A549 (cell line): Measurements from ENCODE around the gene CFAP100.

Source experiments
- JUN ChIP-seq, 2 experiments: fragments of >200 bp; sonication (Bioruptor Twin); formaldehyde crosslinking; IDR thresholded peaks; 2 replicates in 1 of 2; 3 replicates in 1 of 2; pipeline ENCODE4 v1.6.1; 2016 to 2017
- PHF8 ChIP-seq: fragments of 200-600 bp; sonication (generic); IDR thresholded peaks from 2 replicates; pipeline ENCODE4 v1.6.1; 2016; ENCODE audit warnings: low read depth, mild to moderate bottlenecking, antibody characterized with exemption, moderate library complexity, borderline replicate concordance
- POLR2A ChIP-seq: IDR thresholded peaks from 2 replicates; pipeline ENCODE4 v1.6.1; 2012; ENCODE audit warnings: mild to moderate bottlenecking, low read length
- RFX5 ChIP-seq: fragments of 450-650 bp; IDR thresholded peaks from 2 replicates; pipeline ENCODE4 v1.7.1; 2014; ENCODE audit warnings: antibody characterized with exemption, mild to moderate bottlenecking, moderate library complexity
- ZFP36 ChIP-seq: fragments of 450-650 bp; IDR thresholded peaks from 2 replicates; pipeline ENCODE4 v1.6.1; 2014; ENCODE audit warnings: borderline replicate concordance; ENCODE audit not compliant: partially characterized antibody
- TF ChIP-seq, protein P1 (sequence below): fragments of >200 bp; sonication (Bioruptor Twin); formaldehyde crosslinking; IDR thresholded peaks from 3 replicates; pipeline ENCODE4 v1.5.1; 2016

DNA sequence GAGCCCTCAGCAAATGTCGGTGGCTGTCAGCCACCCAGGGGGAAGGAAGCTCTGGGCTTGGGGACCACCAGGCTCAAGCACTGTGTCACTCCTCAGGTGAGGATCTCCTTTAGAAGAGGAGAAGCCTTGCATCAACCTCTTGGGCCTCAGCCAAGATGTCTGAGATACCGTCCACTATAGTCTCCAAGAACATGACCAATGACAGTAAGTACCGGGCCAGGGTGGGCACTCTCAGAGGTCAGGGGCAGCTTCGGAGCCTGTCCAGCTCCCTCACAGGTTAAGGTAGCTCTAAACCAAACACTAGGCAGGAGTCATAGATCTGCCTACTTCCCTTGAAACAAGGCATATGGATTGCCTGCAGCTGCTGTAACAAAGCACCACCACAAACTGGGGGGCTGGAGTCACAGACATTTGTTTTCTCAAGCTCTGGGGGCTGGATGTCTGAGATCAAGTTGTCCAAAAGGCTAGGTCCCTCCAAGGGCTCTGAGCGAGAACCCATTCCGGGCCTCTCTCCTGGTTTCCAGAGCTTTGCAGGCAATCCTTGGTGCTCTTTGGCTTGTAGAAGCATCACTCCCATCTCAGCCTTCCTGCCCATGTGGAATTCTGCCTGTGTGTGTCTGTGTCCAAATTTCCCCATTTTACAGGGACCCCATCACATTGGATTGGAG, 1.3 kb downstream of the CFAP100 start:
- TF ChIP-seq PHF8: no peak
- no peak for TF ChIP-seq ZFP36
- TF ChIP-seq, protein P1, sequence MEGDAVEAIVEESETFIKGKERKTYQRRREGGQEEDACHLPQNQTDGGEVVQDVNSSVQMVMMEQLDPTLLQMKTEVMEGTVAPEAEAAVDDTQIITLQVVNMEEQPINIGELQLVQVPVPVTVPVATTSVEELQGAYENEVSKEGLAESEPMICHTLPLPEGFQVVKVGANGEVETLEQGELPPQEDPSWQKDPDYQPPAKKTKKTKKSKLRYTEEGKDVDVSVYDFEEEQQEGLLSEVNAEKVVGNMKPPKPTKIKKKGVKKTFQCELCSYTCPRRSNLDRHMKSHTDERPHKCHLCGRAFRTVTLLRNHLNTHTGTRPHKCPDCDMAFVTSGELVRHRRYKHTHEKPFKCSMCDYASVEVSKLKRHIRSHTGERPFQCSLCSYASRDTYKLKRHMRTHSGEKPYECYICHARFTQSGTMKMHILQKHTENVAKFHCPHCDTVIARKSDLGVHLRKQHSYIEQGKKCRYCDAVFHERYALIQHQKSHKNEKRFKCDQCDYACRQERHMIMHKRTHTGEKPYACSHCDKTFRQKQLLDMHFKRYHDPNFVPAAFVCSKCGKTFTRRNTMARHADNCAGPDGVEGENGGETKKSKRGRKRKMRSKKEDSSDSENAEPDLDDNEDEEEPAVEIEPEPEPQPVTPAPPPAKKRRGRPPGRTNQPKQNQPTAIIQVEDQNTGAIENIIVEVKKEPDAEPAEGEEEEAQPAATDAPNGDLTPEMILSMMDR: no peak
- no peak for TF ChIP-seq POLR2A
- no peak for TF ChIP-seq RFX5
- TF ChIP-seq JUN (IDR thresholded peaks at IDR 0.05): no peak
